Astrocyte of the cerebellum (primary cell): Measurements from ENCODE around the gene C11orf21.

Experiments used
- DNase-seq: peaks from one replicate; pipeline ENCODE4 v3.0.0-alpha.2; 2011; ENCODE audit warnings: low read depth
- H3K4me3 ChIP-seq: 2 replicates; pipeline ENCODE4 v1.5.1; 2011; ENCODE audit warnings: mild to moderate bottlenecking, low read depth, low read length, moderate library complexity
- in situ Hi-C: cut with HindIII; loops from 2 replicates; pipeline ENCODE4 v1.10.0; 2017; ENCODE audit warnings: low sequenced_read_pairs
- TF ChIP-seq, protein P1 (sequence below): IDR thresholded peaks from 2 replicates; pipeline ENCODE4 v1.5.1; 2012; ENCODE audit warnings: low read length, low read depth, moderate library complexity, mild to moderate bottlenecking; ENCODE audit errors: missing control alignments

C11orf21 gene

DNA sequence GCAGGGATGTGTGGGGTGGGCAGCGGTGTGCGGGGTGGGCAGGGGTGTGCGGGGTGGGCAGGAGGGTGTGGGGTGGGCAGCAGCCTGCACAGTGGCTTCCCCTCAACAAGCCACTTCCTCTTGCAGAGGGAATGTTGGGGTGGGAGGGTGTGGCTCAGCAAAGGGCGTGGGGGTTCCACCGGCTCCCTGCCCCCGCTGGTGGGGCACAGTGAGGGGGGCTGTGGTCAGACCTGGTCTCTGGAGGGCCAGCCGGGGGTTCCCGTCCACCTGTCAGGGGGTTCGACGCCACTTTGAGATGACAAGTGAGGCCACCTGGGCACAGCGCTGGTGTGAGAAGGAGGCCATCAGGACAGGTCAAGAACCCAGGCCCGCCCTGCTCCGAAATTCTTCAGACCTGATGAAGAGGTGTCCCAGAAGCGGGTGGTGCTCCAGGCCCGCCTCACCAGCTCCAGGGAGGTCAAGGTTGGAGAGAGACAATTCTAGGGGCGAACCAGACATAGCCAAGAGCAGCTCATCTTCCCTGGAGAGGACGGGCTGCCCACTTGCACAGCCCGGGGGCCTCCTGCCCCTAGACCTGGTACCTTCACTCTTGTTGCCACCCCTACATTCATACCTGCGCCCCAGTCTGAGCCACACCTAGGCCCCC lies 1.3 kb downstream of the C11orf21 start:
- in situ Hi-C loops: no loop called here
- no peak for DNase-seq
- TF ChIP-seq, protein P1, sequence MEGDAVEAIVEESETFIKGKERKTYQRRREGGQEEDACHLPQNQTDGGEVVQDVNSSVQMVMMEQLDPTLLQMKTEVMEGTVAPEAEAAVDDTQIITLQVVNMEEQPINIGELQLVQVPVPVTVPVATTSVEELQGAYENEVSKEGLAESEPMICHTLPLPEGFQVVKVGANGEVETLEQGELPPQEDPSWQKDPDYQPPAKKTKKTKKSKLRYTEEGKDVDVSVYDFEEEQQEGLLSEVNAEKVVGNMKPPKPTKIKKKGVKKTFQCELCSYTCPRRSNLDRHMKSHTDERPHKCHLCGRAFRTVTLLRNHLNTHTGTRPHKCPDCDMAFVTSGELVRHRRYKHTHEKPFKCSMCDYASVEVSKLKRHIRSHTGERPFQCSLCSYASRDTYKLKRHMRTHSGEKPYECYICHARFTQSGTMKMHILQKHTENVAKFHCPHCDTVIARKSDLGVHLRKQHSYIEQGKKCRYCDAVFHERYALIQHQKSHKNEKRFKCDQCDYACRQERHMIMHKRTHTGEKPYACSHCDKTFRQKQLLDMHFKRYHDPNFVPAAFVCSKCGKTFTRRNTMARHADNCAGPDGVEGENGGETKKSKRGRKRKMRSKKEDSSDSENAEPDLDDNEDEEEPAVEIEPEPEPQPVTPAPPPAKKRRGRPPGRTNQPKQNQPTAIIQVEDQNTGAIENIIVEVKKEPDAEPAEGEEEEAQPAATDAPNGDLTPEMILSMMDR: no peak
- no peak overlapping the region for H3K4me3 ChIP-seq

DNA sequence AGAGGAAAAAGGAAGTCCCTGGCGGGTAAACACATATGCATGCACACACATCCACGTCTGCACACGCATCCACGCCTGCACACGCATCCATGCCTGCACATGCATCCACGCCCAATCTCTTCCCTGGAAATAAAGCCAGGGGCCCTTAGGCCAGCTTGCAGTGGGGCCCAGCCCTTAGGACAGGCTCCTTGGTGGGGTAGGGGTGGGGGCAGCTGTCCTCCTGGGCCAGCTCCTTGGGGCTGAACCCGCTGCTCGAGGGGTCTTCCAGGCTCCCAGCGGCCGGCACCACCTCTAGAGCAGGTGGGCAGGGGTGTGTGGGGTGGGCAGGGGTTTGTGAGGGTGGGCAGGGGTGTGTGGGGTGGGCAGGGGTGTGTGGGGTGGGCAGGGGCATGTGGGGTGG lies 1.9 kb downstream of the C11orf21 start:
- TF ChIP-seq, protein P1: no peak
- no peak for DNase-seq
- in situ Hi-C loops: loop anchor here (5.0 kb wide), 2 partner anchors 57 to 117 kb away; no protein-coding TSS in a partner anchor
- H3K4me3 ChIP-seq: no peak overlapping the region

DNA sequence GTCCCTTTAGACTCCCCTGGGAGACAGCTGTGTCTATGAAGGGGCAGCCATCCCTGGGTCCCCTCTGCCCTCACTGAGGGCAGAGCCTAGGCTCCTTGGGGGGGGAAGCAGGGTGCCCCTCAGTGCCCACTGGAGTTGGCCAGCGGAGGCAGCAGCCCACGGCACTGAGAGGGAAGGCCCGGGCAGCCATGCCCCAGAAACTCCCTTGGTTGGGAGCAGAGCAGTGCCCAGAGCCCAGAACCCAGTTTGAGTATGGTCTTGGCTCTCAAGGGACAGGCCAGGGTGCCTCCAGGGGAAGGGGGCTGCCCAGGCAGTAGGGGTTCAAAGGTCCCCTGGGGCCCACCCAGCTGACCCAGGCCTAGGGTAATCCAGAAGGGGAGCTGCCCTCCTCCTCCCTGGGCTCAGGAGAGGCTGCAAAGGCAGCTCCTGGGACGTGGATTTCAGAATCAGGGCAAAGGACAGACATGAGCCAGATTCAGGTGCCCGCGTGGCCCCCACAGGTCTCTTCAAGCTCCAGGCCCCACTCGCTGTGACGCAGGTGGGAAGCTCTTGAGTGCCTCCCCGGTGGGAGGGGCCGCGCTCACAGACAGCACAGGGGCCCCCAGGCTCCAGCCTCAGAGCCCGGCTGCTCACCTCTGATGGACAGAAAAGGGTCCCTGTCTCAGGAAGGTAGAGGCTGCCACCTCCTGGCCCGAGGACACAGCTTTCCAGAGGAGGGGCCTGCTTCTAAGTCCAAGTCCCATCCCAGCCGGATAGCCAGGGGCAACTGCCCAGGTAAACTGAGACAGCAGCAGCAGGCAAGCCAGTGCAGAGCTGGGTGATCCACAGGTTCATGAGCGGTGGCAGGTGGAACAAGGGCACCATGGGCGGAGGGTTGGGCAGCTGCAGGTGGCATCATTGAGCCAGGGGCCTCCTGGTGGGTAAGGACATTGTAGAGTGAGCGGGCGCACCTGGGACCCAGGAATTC lies 2.6 kb downstream of the C11orf21 start:
- in situ Hi-C loops: loop anchor here (5.0 kb wide), 2 partner anchors 57 to 117 kb away; no protein-coding TSS in a partner anchor
- H3K4me3 ChIP-seq: no peak overlapping the region
- TF ChIP-seq, protein P1: peak; percentile 25
- no peak for DNase-seq

DNA sequence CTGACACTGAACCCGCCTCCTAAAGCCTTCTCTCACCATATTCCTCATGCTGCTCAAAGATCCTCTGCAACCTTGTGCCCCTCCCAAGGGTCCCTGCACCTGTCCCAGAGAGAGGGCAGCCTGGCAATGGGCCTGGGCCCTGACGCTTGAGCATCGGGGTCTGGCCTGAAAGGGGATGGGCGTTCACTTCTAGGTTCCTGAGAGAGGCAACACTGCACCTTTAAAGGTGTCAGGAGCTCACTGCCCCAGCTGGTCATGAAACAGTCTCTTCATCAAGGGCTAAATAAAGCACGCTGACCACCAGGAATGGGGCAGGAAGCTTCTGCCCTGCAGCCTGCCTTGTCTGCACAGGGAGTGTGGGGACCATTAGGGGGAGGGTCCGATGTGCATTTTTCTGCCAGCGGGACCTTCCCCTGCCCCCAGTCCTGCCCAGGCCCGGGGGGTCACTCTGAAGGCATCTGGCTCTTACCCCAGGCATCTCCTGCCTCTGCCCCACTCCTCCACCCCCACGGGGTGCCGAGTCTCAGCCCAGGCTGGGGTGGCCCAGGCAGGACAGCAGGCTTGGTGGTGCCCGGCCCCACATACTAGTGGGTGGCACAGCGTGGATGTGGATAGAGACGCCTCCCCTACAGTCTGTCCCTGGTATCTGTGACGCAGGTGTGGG lies 3.5 kb downstream of the C11orf21 start:
- TF ChIP-seq, protein P1: no peak
- in situ Hi-C loops: loop anchor here (5.0 kb wide), 2 partner anchors 56 to 116 kb away; no protein-coding TSS in a partner anchor
- no peak for DNase-seq
- no peak overlapping the region for H3K4me3 ChIP-seq

DNA sequence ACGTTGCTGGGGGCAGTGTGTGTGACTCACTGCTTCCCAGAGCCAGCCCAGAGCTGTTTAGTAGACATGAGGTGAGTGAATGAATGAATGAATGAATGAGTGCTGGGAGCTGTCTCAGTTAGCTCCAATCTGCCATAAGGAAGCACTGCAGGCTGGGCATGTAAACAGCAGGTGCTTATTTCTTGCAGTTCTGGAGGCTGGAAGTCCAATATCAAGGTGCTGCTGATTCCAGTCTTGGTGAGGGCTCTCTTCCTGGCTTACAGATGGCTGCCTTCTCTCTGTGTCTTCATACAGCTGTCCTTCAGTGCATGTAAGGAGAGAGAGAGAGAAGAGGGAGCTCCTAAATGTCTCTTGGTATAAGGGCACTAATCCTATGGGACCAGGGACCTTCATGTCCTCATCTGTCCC lies 4.1 kb downstream of the C11orf21 start:
- no peak for DNase-seq
- no peak overlapping the region for H3K4me3 ChIP-seq
- TF ChIP-seq, protein P1: no peak
- in situ Hi-C loops: loop anchor here (5.0 kb wide), 2 partner anchors 55 to 115 kb away; no protein-coding TSS in a partner anchor
